ENCODE measurements around the gene LAMB2.

Gene LAMB2

GRCh38 chr3:49132437-49133225 is at the start of gene LAMB2:
LAMB2 (minus strand) TSS chr3:49133050; CDS start chr3:49132867, 183 bp downstream.
- ATAC-seq (replicated peaks): peak in 1 of 2 donors; percentile 27
- H3K4me1 Mint-ChIP-seq: peaks cover 6 to 13% of the 10 kb centered on the region in 2 donors
- H3K9me3 Mint-ChIP-seq: no peaks in the 10 kb centered on the region
- H3K27me3 Mint-ChIP-seq: peaks cover 26 to 44% of the 10 kb centered on the region in 2 donors
- H3K4me3 Mint-ChIP-seq: peak within 1 kb of the TSS; percentile 58 to 64
- DNase-seq: no peak
- H3K27ac Mint-ChIP-seq: peak within 1 kb of the TSS; percentile 17
- no peaks in the 10 kb centered on the region for H3K36me3 Mint-ChIP-seq

GRCh38 chr3:49181351-49181750 is 48.5 kb upstream of the LAMB2 start:
- Mint-ChIP-seq H3K36me3 (no peaks in the 10 kb centered on the region), H3K27me3 (peaks cover 13 to 40% of the 10 kb centered on the region in 2 donors), H3K9me3 (no peaks in the 10 kb centered on the region), H3K27ac (no peak overlapping the region), H3K4me3 (no peak overlapping the region), H3K4me1 (peaks cover 5 to 8% of the 10 kb centered on the region in 2 donors)
- DNase-seq (no peak), ATAC-seq (replicated peaks) (no peak)

GRCh38 chr3:49180116-49180515 is 47.3 kb upstream of the LAMB2 start:
- no peak for DNase-seq
- H3K36me3 Mint-ChIP-seq: no peaks in the 10 kb centered on the region
- H3K27ac Mint-ChIP-seq: no peak overlapping the region
- no peak for ATAC-seq (replicated peaks)
- no peak overlapping the region for H3K4me3 Mint-ChIP-seq
- peaks cover 13 to 39% of the 10 kb centered on the region in 2 donors for H3K27me3 Mint-ChIP-seq
- peaks cover 5 to 8% of the 10 kb centered on the region in 2 donors for H3K4me1 Mint-ChIP-seq
- no peaks in the 10 kb centered on the region for H3K9me3 Mint-ChIP-seq

GRCh38 chr3:49177073-49177472 is 44.2 kb upstream of the LAMB2 start:
- H3K4me3 Mint-ChIP-seq: no peak overlapping the region
- no peak overlapping the region for H3K27ac Mint-ChIP-seq
- H3K9me3 Mint-ChIP-seq: no peaks in the 10 kb centered on the region
- peaks cover 5 to 9% of the 10 kb centered on the region in 2 donors for H3K4me1 Mint-ChIP-seq
- peak; percentile 34 to 67 for ATAC-seq (replicated peaks)
- peaks cover 10 to 39% of the 10 kb centered on the region in 2 donors for H3K27me3 Mint-ChIP-seq
- DNase-seq: no peak
- H3K36me3 Mint-ChIP-seq: no peaks in the 10 kb centered on the region

- no peak overlapping the region for H3K27ac Mint-ChIP-seq
- H3K4me3 Mint-ChIP-seq: no peak overlapping the region
- H3K27me3 Mint-ChIP-seq: peaks cover 10 to 29% of the 10 kb centered on the region in 2 donors
- no peaks in the 10 kb centered on the region for H3K9me3 Mint-ChIP-seq
- H3K4me1 Mint-ChIP-seq: peaks cover 12 to 22% of the 10 kb centered on the region in 2 donors
- no peak for ATAC-seq (replicated peaks)
- no peak for DNase-seq
- H3K36me3 Mint-ChIP-seq: no peaks in the 10 kb centered on the region
These were observed 42.7 kb upstream of the LAMB2 start for GRCh38 chr3:49175530-49175929.

GRCh38 chr3:49174397-49174985 is 41.6 kb upstream of the LAMB2 start:
- no peak overlapping the region for H3K4me3 Mint-ChIP-seq
- H3K36me3 Mint-ChIP-seq: no peaks in the 10 kb centered on the region
- H3K27me3 Mint-ChIP-seq: peaks cover 12 to 24% of the 10 kb centered on the region in 2 donors
- H3K4me1 Mint-ChIP-seq: peaks cover 12 to 22% of the 10 kb centered on the region in 2 donors
- DNase-seq: no peak
- no peak overlapping the region for H3K27ac Mint-ChIP-seq
- no peak for ATAC-seq (replicated peaks)
- H3K9me3 Mint-ChIP-seq: no peaks in the 10 kb centered on the region

GRCh38 chr3:49173792-49174170 is 40.9 kb upstream of the LAMB2 start:
- DNase-seq: no peak

GRCh38 chr3:49173116-49173791 is 40.4 kb upstream of the LAMB2 start:
- no peak for ATAC-seq (replicated peaks)
- Mint-ChIP-seq H3K9me3 (no peaks in the 10 kb centered on the region), H3K27ac (no peak overlapping the region), H3K4me3 (no peak overlapping the region), H3K4me1 (peaks cover 12 to 22% of the 10 kb centered on the region in 2 donors), H3K36me3 (no peaks in the 10 kb centered on the region), H3K27me3 (peaks cover 5 to 12% of the 10 kb centered on the region in 2 donors)
- no peak for DNase-seq

More at GRCh38 chr3:49173792-49174170, 40.9 kb upstream of the LAMB2 start:
- no peak for ATAC-seq (replicated peaks)
- H3K9me3 Mint-ChIP-seq: no peaks in the 10 kb centered on the region
- no peak overlapping the region for H3K4me3 Mint-ChIP-seq
- H3K4me1 Mint-ChIP-seq: peaks cover 12 to 22% of the 10 kb centered on the region in 2 donors
- peaks cover 5 to 17% of the 10 kb centered on the region in 2 donors for H3K27me3 Mint-ChIP-seq
- H3K27ac Mint-ChIP-seq: no peak overlapping the region
- H3K36me3 Mint-ChIP-seq: no peaks in the 10 kb centered on the region

- H3K9me3 Mint-ChIP-seq: no peaks in the 10 kb centered on the region
- peaks cover 12 to 22% of the 10 kb centered on the region in 2 donors for H3K4me1 Mint-ChIP-seq
- ATAC-seq (replicated peaks): no peak
- DNase-seq: no peak
- H3K4me3 Mint-ChIP-seq: no peak overlapping the region
- H3K27me3 Mint-ChIP-seq: peaks cover 5% of the 10 kb centered on the region in 2 donors
- no peaks in the 10 kb centered on the region for H3K36me3 Mint-ChIP-seq
- H3K27ac Mint-ChIP-seq: no peak overlapping the region
These were observed 39.7 kb upstream of the LAMB2 start for GRCh38 chr3:49172551-49173041.

GRCh38 chr3:49171775-49172500 is 39.1 kb upstream of the LAMB2 start:
- Mint-ChIP-seq H3K9me3 (no peaks in the 10 kb centered on the region), H3K4me1 (peaks cover 8 to 17% of the 10 kb centered on the region in 2 donors), H3K27me3 (peaks cover 0 to 5% of the 10 kb centered on the region in 2 donors), H3K27ac (no peak overlapping the region), H3K36me3 (no peaks in the 10 kb centered on the region), H3K4me3 (peak overlapping the region; percentile 85 to 88)
- no peak for ATAC-seq (replicated peaks)
- no peak for DNase-seq

GRCh38 chr3:49171119-49171774 is 38.4 kb upstream of the LAMB2 start, which contains the start of gene KLHDC8B:
KLHDC8B (plus strand) TSS chr3:49171598; CDS start chr3:49172770, 1,172 bp downstream.
- Mint-ChIP-seq H3K4me3 (peak within 1 kb of the TSS; percentile 85 to 88), H3K27ac (peak within 1 kb of the TSS; percentile 51), H3K9me3 (no peaks in the 10 kb centered on the region), H3K36me3 (no peaks in the 10 kb centered on the region), H3K4me1 (peaks cover 10 to 21% of the 10 kb centered on the region in 2 donors), H3K27me3 (peaks cover 0 to 5% of the 10 kb centered on the region in 2 donors)
- peak; percentile 64 for DNase-seq
- ATAC-seq (replicated peaks): peak; percentile 86 to 89

GRCh38 chr3:49170744-49171118 is 37.9 kb upstream of the LAMB2 start:
- DNase-seq (no peak), ATAC-seq (replicated peaks) (no peak)
- Mint-ChIP-seq H3K9me3 (no peaks in the 10 kb centered on the region), H3K27me3 (peaks cover 0 to 5% of the 10 kb centered on the region in 2 donors), H3K4me1 (peaks cover 12 to 23% of the 10 kb centered on the region in 2 donors), H3K36me3 (peaks cover 1% of the 10 kb centered on the region in 2 donors), H3K27ac (peak overlapping the region; percentile 51), H3K4me3 (peak overlapping the region; percentile 85 to 88)

Data from stimulated activated naive B cell treated with anti-CD40 and anti-IgM and Interleukin-4, amounts not matched to agents 10 μg/mL and 1 μg/mL and 100 μg/mL, for 72 hours (primary cell).